H1 (cell line): ENCODE measurements around the gene DCDC1. TPM values are rescaled to one million over a fixed set of nuclear protein-coding genes. Genes with fewer than 3 reads are reported as not detected.

ENCODE experiments used
- CTCF ChIA-PET: fragments of 300-600 bp; sonication (Branson Sonifier 250); formaldehyde crosslinking; loops from one replicate; lab custom pipeline; 2021; ENCODE audit not compliant: partially characterized antibody; lab: Charles Lee
- POLR2A ChIA-PET: fragments of 300-600 bp; sonication (Branson Sonifier 250); formaldehyde crosslinking; loops from one replicate; lab custom pipeline; 2021; ENCODE audit warnings: inconsistent platforms; ENCODE audit not compliant: partially characterized antibody; lab: Charles Lee
- DNase-seq, 2 experiments: peaks; one replicate each; pipeline versions ENCODE4 v3.0.0 to v3.0.0-alpha.2; 2010 to 2022; ENCODE audit warnings: low spot score in 2 of 2, low read depth in 1 of 2, mixed read lengths in 1 of 2
- FAIRE-seq: peaks from 2 replicates; lab custom pipeline; 2011; peaks lifted over from hg19 to GRCh38; lab: Jason Lieb, UNC
- H2AFZ ChIP-seq: 2 replicates; pipeline ENCODE4 v1.8.1; 2012; ENCODE audit warnings: low read length, inconsistent platforms
- H2AK5ac ChIP-seq: 2 replicates; pipeline ENCODE4 v1.6.1; 2013; ENCODE audit warnings: low read depth, low read length
- H2BK120ac ChIP-seq: replicated peaks from 2 replicates; pipeline ENCODE3; 2013; ENCODE audit warnings: low read depth, low read length, inconsistent platforms
- H2BK12ac ChIP-seq: 2 replicates; pipeline ENCODE4 v1.6.1; 2013; ENCODE audit warnings: low read depth, low read length
- H2BK15ac ChIP-seq: 2 replicates; pipeline ENCODE4 v1.6.1; 2013; ENCODE audit warnings: low read length
- H2BK20ac ChIP-seq: 2 replicates; pipeline ENCODE4 v1.6.1; 2013; ENCODE audit warnings: low read length
- H2BK5ac ChIP-seq: 2 replicates; pipeline ENCODE4 v1.6.1; 2013; ENCODE audit warnings: low read depth, low read length
- H3K14ac ChIP-seq: 2 replicates; pipeline ENCODE4 v1.6.1; 2013; ENCODE audit warnings: inconsistent platforms; ENCODE audit not compliant: insufficient read length
- H3K18ac ChIP-seq: 2 replicates; pipeline ENCODE4 v1.6.1; 2013; ENCODE audit warnings: low read length; ENCODE audit errors: extremely low read depth
- H3K23ac ChIP-seq: 2 replicates; pipeline ENCODE4 v1.6.1; 2013; ENCODE audit warnings: inconsistent platforms; ENCODE audit not compliant: insufficient read length
- H3K23me2 ChIP-seq: 2 replicates; pipeline ENCODE4 v1.6.1; 2013; ENCODE audit warnings: low read depth, low read length
- H3K27ac ChIP-seq: 2 replicates; pipeline ENCODE4 v1.6.1; 2011; ENCODE audit warnings: low read depth, low read length, inconsistent platforms
- H3K27me3 ChIP-seq, 4 experiments: replicated peaks in 1 of 4; 1 replicate in 1 of 4; 2 replicates in 3 of 4; pipeline versions ENCODE4 v1.6.1 to v1.8.1; 2011 to 2013; ENCODE audit warnings: low read length in 3 of 4, mild to moderate bottlenecking in 3 of 4, inconsistent platforms in 2 of 4, mixed read lengths in 2 of 4, moderate library complexity in 1 of 4; ENCODE audit not compliant: control insufficient read depth in 3 of 4, insufficient read depth in 3 of 4; ENCODE audit errors: extremely low read depth in 1 of 4
- H3K36me3 ChIP-seq, 4 experiments: 2 replicates each; pipeline versions ENCODE4 v1.6.1 to v1.8.1; 2011 to 2013; ENCODE audit warnings: mild to moderate bottlenecking in 4 of 4, low read length in 3 of 4, moderate library complexity in 2 of 4, control low read depth in 1 of 4, inconsistent platforms in 1 of 4; ENCODE audit not compliant: insufficient read depth in 4 of 4, control insufficient read depth in 2 of 4
- H3K4ac ChIP-seq: replicated peaks from 2 replicates; pipeline ENCODE3; 2013; ENCODE audit warnings: low read length, low read depth, mixed read lengths, inconsistent platforms; ENCODE audit not compliant: insufficient read length
- H3K4me1 ChIP-seq, 4 experiments: replicated peaks in 1 of 4; 1 replicate in 1 of 4; 2 replicates in 3 of 4; pipeline versions ENCODE4 v1.6.1 to v1.8.1; 2011 to 2013; ENCODE audit warnings: low read length in 3 of 4, inconsistent platforms in 2 of 4, mixed read lengths in 1 of 4; ENCODE audit not compliant: insufficient read depth in 4 of 4, control insufficient read depth in 3 of 4
- H3K4me2 ChIP-seq, 2 experiments: 2 replicates each; pipeline versions ENCODE4 v1.6.1 to v1.8.1; 2011 to 2013; ENCODE audit warnings: low read depth in 2 of 2, low read length in 2 of 2, control low read depth in 1 of 2, inconsistent platforms in 1 of 2, mild to moderate bottlenecking in 1 of 2; ENCODE audit not compliant: insufficient read depth in 1 of 2
- H3K4me3 ChIP-seq, 4 experiments: fragments of 200-600, 300-600 bp in 1 of 4; sonication (generic), shearing (Covaris generic), sonication (Bioruptor Twin) in 1 of 4; 2 replicates each; pipeline versions ENCODE4 v1.5.1 to v1.8.1; 2011 to 2016; ENCODE audit warnings: low read length in 4 of 4, low read depth in 3 of 4, control low read depth in 2 of 4, inconsistent platforms in 2 of 4, mild to moderate bottlenecking in 2 of 4, mixed read lengths in 1 of 4, moderate library complexity in 1 of 4; ENCODE audit not compliant: insufficient read depth in 2 of 4; ENCODE audit errors: extremely low read depth in 1 of 4
- H3K56ac ChIP-seq: replicated peaks from 2 replicates; pipeline ENCODE3; 2013; ENCODE audit warnings: low read depth, mild to moderate bottlenecking, mixed read lengths, low read length, inconsistent platforms; ENCODE audit not compliant: insufficient read length
- H3K79me1 ChIP-seq: 2 replicates; pipeline ENCODE4 v1.6.1; 2013; ENCODE audit warnings: low read depth, low read length, control low read depth
- H3K79me2 ChIP-seq, 2 experiments: 2 replicates each; pipeline versions ENCODE4 v1.6.1 to v1.8.1; 2012 to 2013; ENCODE audit warnings: low read length in 2 of 2, mild to moderate bottlenecking in 2 of 2, inconsistent platforms in 1 of 2; ENCODE audit not compliant: insufficient read depth in 2 of 2, control insufficient read depth in 1 of 2
- H3K9ac ChIP-seq, 4 experiments: replicated peaks in 1 of 4; 1 replicate in 1 of 4; 2 replicates in 3 of 4; pipeline versions ENCODE4 v1.6.1 to v1.8.1; 2011 to 2013; ENCODE audit warnings: low read depth in 3 of 4, low read length in 3 of 4, control low read depth in 2 of 4, mild to moderate bottlenecking in 2 of 4, moderate library complexity in 2 of 4, inconsistent platforms in 1 of 4; ENCODE audit errors: extremely low read depth in 1 of 4
- H3K9me3 ChIP-seq, 2 experiments: 2 replicates each; pipeline versions ENCODE4 v1.6.1 to v1.8.1; 2012 to 2013; ENCODE audit warnings: mild to moderate bottlenecking in 2 of 2, moderate library complexity in 2 of 2, control low read depth in 1 of 2, inconsistent platforms in 1 of 2, low read depth in 1 of 2, low read length in 1 of 2, mixed read lengths in 1 of 2; ENCODE audit not compliant: insufficient read depth in 2 of 2
- H4K20me1 ChIP-seq, 2 experiments: replicated peaks in 1 of 2; 2 replicates each; pipeline versions ENCODE3 to v1.8.1; 2011 to 2013; ENCODE audit warnings: inconsistent platforms in 2 of 2, low read length in 2 of 2, mild to moderate bottlenecking in 1 of 2; ENCODE audit not compliant: insufficient read depth in 2 of 2, control insufficient read depth in 1 of 2
- H4K5ac ChIP-seq: 2 replicates; pipeline ENCODE4 v1.6.1; 2013; ENCODE audit warnings: low read length, low read depth, mixed read lengths, inconsistent platforms; ENCODE audit not compliant: insufficient read length
- H4K8ac ChIP-seq: 2 replicates; pipeline ENCODE4 v1.8.0; 2013; ENCODE audit warnings: mild to moderate bottlenecking, moderate library complexity, low read length, inconsistent platforms; ENCODE audit not compliant: insufficient read depth; ENCODE audit errors: extremely low read depth
- H4K91ac ChIP-seq: replicated peaks from 2 replicates; pipeline ENCODE3; 2013; ENCODE audit warnings: low read length, mixed read lengths, inconsistent platforms; ENCODE audit not compliant: insufficient read length
- BACH1 ChIP-seq: IDR thresholded peaks from 2 replicates; pipeline ENCODE4 v1.6.1; 2012; ENCODE audit warnings: low read length, improper control_type of control experiment
- EP300 ChIP-seq, 2 experiments: IDR thresholded peaks; 1 replicate in 1 of 2; 2 replicates in 1 of 2; pipeline ENCODE4 v1.6.1; 2011 to 2012; ENCODE audit warnings: low read depth in 2 of 2, low read length in 2 of 2, mild to moderate bottlenecking in 2 of 2, borderline replicate concordance in 1 of 2, inconsistent platforms in 1 of 2, moderate library complexity in 1 of 2
- EZH2 ChIP-seq: fragments of 200-600 bp; sonication (generic); IDR thresholded peaks from 2 replicates; pipeline ENCODE4 v1.7.1; 2012; ENCODE audit warnings: low read depth, mild to moderate bottlenecking, moderate library complexity, low read length, inconsistent platforms; ENCODE audit not compliant: severe bottlenecking
- GTF2F1 ChIP-seq: IDR thresholded peaks from 2 replicates; pipeline ENCODE4 v1.6.1; 2012; ENCODE audit warnings: low read depth, low read length, improper control_type of control experiment, borderline replicate concordance
- HDAC2 ChIP-seq, 2 experiments: fragments of 300-600 bp in 1 of 2; sonication (generic) in 1 of 2; IDR thresholded peaks; 2 replicates each; pipeline ENCODE4 v1.6.1; 2011 to 2012; ENCODE audit warnings: low read depth in 2 of 2, low read length in 2 of 2, mild to moderate bottlenecking in 2 of 2, moderate library complexity in 2 of 2, borderline replicate concordance in 1 of 2, inconsistent platforms in 1 of 2
- NANOG ChIP-seq: IDR thresholded peaks from 2 replicates; pipeline ENCODE4 v1.6.1; 2011; ENCODE audit warnings: low read length, low read depth, mild to moderate bottlenecking, inconsistent platforms; ENCODE audit not compliant: insufficient read depth, poor library complexity, severe bottlenecking
- RAD21 ChIP-seq, 2 experiments: IDR thresholded peaks in 1 of 2; conservative IDR thresholded peaks in 1 of 2; 2 replicates each; pipeline ENCODE4 v1.6.1; 2011; ENCODE audit warnings: low read depth in 2 of 2, low read length in 2 of 2, improper control_type of control experiment in 1 of 2, inconsistent platforms in 1 of 2, mild to moderate bottlenecking in 1 of 2, moderate library complexity in 1 of 2
- TBP ChIP-seq: IDR thresholded peaks from 2 replicates; pipeline ENCODE4 v1.6.1; 2011; ENCODE audit warnings: low read depth, low read length, improper control_type of control experiment
- TCF12 ChIP-seq: IDR thresholded peaks from 2 replicates; pipeline ENCODE4 v1.6.1; 2011; ENCODE audit warnings: low read depth, mild to moderate bottlenecking, low read length
- YY1 ChIP-seq: IDR thresholded peaks from 2 replicates; pipeline ENCODE4 v1.6.1; 2011; ENCODE audit warnings: low read depth, mild to moderate bottlenecking, low read length
- ZNF274 ChIP-seq: IDR thresholded peaks from 2 replicates; pipeline ENCODE4 v1.7.0; 2012; ENCODE audit warnings: low read length, borderline replicate concordance; ENCODE audit errors: extremely low read depth
- WGBS, 2 experiments: shearing (Covaris generic) in 1 of 2; methylation state at CpG; one replicate each; pipeline versions ENCODE4 v1.1.6 to v1.1.7; 2013 to 2015; ENCODE audit warnings: low lambda C conversion rate in 2 of 2, mixed read lengths in 2 of 2, inconsistent platforms in 1 of 2, low coverage in 1 of 2, missing lambda C conversion rate in 1 of 2; ENCODE audit not compliant: insufficient replicate concordance in 2 of 2, insufficient coverage in 1 of 2, insufficient read length in 1 of 2; ENCODE audit errors: extremely low coverage in 1 of 2, missing lambda C conversion rate in 1 of 2; 5-methylcytosine and 5-hydroxymethylcytosine counted together
- polyA plus RNA-seq, 7 experiments: library from polyadenylated mRNA; depleted of rRNA in 3 of 7; stranded (reverse) in 5 of 7; unstranded in 2 of 7; fragments of >200 nt in 5 of 7; fragments of 200-250 nt in 2 of 7; gene quantifications; 1 replicate in 5 of 7; 2 replicates in 1 of 7; 4 replicates in 1 of 7; pipeline versions ENCODE4 v1.2.1 to v1.2.3, GENCODE V29; 2011 to 2013; ENCODE audit warnings: missing spikeins in 2 of 7, mixed read lengths in 2 of 7
- total RNA-seq: library from RNA; stranded (reverse); fragmentation: NEBNext Ultra II Directional; extraction: Animal tissue kit (Norgen Biotek cat#: 25700); gene quantifications from 2 replicates; pipeline ENCODE4 v1.2.1, GENCODE V29; 2021

The DCDC1 gene
- total and polyA plus RNA-seq, 2 of the 8 experiments (the other 6 are each of a cell fraction or from before 2014, with no cell fraction given) = 0.15 to 0.56 TPM

DNA sequence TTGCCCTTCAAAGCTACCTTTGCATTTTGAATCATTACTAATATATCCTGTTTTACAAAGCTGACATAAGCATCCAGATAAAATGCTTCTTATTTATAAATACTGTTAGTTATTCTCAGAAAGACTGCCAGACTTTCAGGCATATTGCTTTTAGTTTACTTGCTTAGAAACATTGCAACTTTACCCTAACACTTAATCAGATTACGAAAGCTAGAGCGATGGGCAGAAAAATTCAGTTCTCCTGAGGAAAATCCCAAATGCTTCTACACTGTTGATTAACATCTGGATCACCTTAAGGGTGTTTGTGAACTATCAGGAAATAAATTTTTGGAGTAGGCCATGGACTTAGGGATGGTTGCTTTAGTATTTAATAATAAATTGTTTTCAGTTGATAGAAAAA, 493.7 kb downstream of the DCDC1 start:
- DNase-seq (no peak), FAIRE-seq (no peak)
- Histone ChIP-seq H3K23me2 (no peaks in the 10 kb centered on the region), H4K5ac (no peak overlapping the region), H3K9ac (no peak overlapping the region), H3K4me3 (no peak overlapping the region), H3K9me3 (no peaks in the 10 kb centered on the region), H3K4ac (no peak overlapping the region), H2BK5ac (no peak overlapping the region), H4K91ac (no peak overlapping the region), H3K27me3 (no peaks in the 10 kb centered on the region), H3K4me2 (no peak overlapping the region), H2BK15ac (no peak overlapping the region), H2BK12ac (no peak overlapping the region), H3K4me1 (0 out of 7 replicates have a peak, but pooled peaks cover 0 to 3% (median 0%) of the 10 kb centered on the region in 4 experiments), H2BK20ac (no peak overlapping the region), H3K18ac (no peak overlapping the region), H3K56ac (no peak overlapping the region), H3K79me1 (no peaks in the 10 kb centered on the region), H2AFZ (no peak overlapping the region), H3K36me3 (no peaks in the 10 kb centered on the region), H3K23ac (no peak overlapping the region), H3K79me2 (no peaks in the 10 kb centered on the region), H3K27ac (no peak overlapping the region), H4K20me1 (no peaks in the 10 kb centered on the region), H2AK5ac (no peak overlapping the region), H4K8ac (no peak overlapping the region), H3K14ac (no peak overlapping the region), H2BK120ac (no peak overlapping the region)
- POLR2A ChIA-PET = no interaction called here
- TF ChIP-seq BACH1 (no peak), RAD21 (IDR thresholded peaks at IDR 0.05 in 1 of 2, conservative IDR thresholded peaks at IDR 0.05 in 1 of 2; ENCODE audit: low read depth in 2 of 2, low read length in 2 of 2) (no peak), TBP (no peak), EZH2 (no peak), TCF12 (no peak), EP300 (IDR thresholded peaks at IDR 0.05; ENCODE audit: borderline replicate concordance in 1 of 2, low read depth in 2 of 2, low read length in 2 of 2) (no peak), NANOG (no peak), ZNF274 (no peak), HDAC2 (IDR thresholded peaks at IDR 0.05; ENCODE audit: borderline replicate concordance in 1 of 2, low read depth in 2 of 2, low read length in 2 of 2) (no peak), YY1 (no peak), GTF2F1 (no peak)
- CTCF ChIA-PET = interaction anchor here (0.7 to 1.4 kb wide), 2 partner anchors 13 to 1856 kb away, joined by 3 to 4 read pairs; no protein-coding TSS in a partner anchor
- 96% methylated on average over 2 of the region's 2 CpGs; no CpG with 5 or more reads in 1 of the 2 experiments for WGBS, 2 experiments
